HepG2 (cell line): ENCODE data around the gene B4GALT2. TPM values are rescaled to one million over a fixed set of nuclear protein-coding genes. Genes with fewer than 3 reads are reported as not detected.
A peak's percentile ranks its signal among the peaks of the same experiment; 100 is the strongest.

ENCODE experiments used
- ATAC-seq: fragments of 200-7000 bp; cut with Tn5 transposase; 3 replicates; pipeline ENCODE4 v1.9.1; 2020; ENCODE audit warnings: mild to moderate bottlenecking, moderate library complexity
- BruUV-seq: library from RNA; stranded (reverse); fragments of 400-500 nt; replicated peaks from 2 replicates; lab custom pipeline; 2021; lab: Mats Ljungman, UMichigan
- CTCF ChIA-PET: fragments of 300-600 bp; formaldehyde crosslinking; extraction: SDS; loops from one replicate; lab custom pipeline; 2021; ENCODE audit warnings: low total read pairs, inconsistent platforms, low intra/inter-chr PET ratio; lab: Yijun Ruan, JAX
- POLR2A ChIA-PET: fragments of 350-600 bp; sonication (Branson Sonifier 250); formaldehyde crosslinking; loops from one replicate; lab custom pipeline; 2020; ENCODE audit warnings: antibody characterized with exemption, inconsistent platforms; lab: Yijun Ruan, JAX
- DNase-seq: peaks from one replicate; pipeline ENCODE4 v3.0.0-alpha.2; 2015; ENCODE audit warnings: low spot score
- FAIRE-seq: peaks from 3 replicates; lab custom pipeline; 2011; peaks lifted over from hg19 to GRCh38; lab: Jason Lieb, UNC
- H2AFZ ChIP-seq: one replicate; pipeline ENCODE4 v1.6.1; 2011; ENCODE audit warnings: low read length, inconsistent platforms
- H3K27ac ChIP-seq: fragments of 300-600 bp; 3 replicates; pipeline ENCODE4 v1.8.0; 2011; ENCODE audit warnings: mixed run types, mild to moderate bottlenecking, mixed read lengths, low read length, inconsistent platforms; ENCODE audit not compliant: insufficient read depth; ENCODE audit errors: extremely low read length
- H3K27me3 ChIP-seq, 2 experiments: fragments of 200-600 bp in 1 of 2; 2 replicates in 1 of 2; 3 replicates in 1 of 2; pipeline versions ENCODE4 v1.6.0 to v1.8.0; 2011; ENCODE audit warnings: low read length in 2 of 2, mild to moderate bottlenecking in 2 of 2, moderate library complexity in 2 of 2, inconsistent platforms in 1 of 2; ENCODE audit not compliant: insufficient read depth in 2 of 2, control insufficient read depth in 1 of 2
- H3K36me3 ChIP-seq, 2 experiments: fragments of 200-600 bp in 1 of 2; replicated peaks in 1 of 2; 2 replicates in 1 of 2; 3 replicates in 1 of 2; pipeline versions ENCODE4 v1.5.1 to v1.8.0; 2011; ENCODE audit warnings: low read length in 2 of 2, inconsistent platforms in 1 of 2; ENCODE audit not compliant: insufficient read depth in 2 of 2, control insufficient read depth in 1 of 2
- H3K4me1 ChIP-seq: 2 replicates; pipeline ENCODE4 v1.5.1; 2012; ENCODE audit warnings: low read length, inconsistent platforms; ENCODE audit not compliant: insufficient read depth
- H3K4me2 ChIP-seq: 2 replicates; pipeline ENCODE4 v1.6.0; 2011; ENCODE audit warnings: low read depth, low read length, inconsistent platforms
- H3K4me3 ChIP-seq, 3 experiments: fragments of 200-600 bp in 1 of 3; sonication (generic), shearing (Covaris generic) in 1 of 3; replicated peaks in 1 of 3; 2 replicates each; pipeline ENCODE4 v1.5.1; 2011 to 2016; ENCODE audit warnings: low read length in 3 of 3, inconsistent platforms in 2 of 3, low read depth in 2 of 3, mild to moderate bottlenecking in 2 of 3, control low read depth in 1 of 3, mixed read lengths in 1 of 3; ENCODE audit not compliant: insufficient read depth in 1 of 3
- H3K79me2 ChIP-seq: one replicate; pipeline ENCODE4 v1.6.1; 2011; ENCODE audit warnings: low read length, inconsistent platforms; ENCODE audit not compliant: insufficient read depth
- H3K9ac ChIP-seq: 2 replicates; pipeline ENCODE4 v1.6.0; 2011; ENCODE audit warnings: mild to moderate bottlenecking, low read depth, low read length, inconsistent platforms; ENCODE audit not compliant: insufficient read depth
- H3K9me3 ChIP-seq: 2 replicates; pipeline ENCODE4 v1.5.1; 2012; ENCODE audit warnings: mild to moderate bottlenecking, low read length
- H4K20me1 ChIP-seq: 2 replicates; pipeline ENCODE4 v1.6.0; 2011; ENCODE audit warnings: inconsistent platforms, mild to moderate bottlenecking, low read length, moderate library complexity; ENCODE audit not compliant: insufficient read depth
- HES4 ChIP-seq: sonication (generic); formaldehyde crosslinking; IDR thresholded peaks from 2 replicates; pipeline ENCODE4 v1.9.0; 2021; ENCODE audit warnings: mild to moderate bottlenecking, missing genetic modification reagents, borderline replicate concordance
- HIC2 ChIP-seq: sonication (generic); formaldehyde crosslinking; IDR thresholded peaks from 2 replicates; pipeline ENCODE4 v1.9.0; 2022; ENCODE audit warnings: low read depth, missing genetic modification reagents
- SRSF4 ChIP-seq: fragments of 200-400 bp; formaldehyde crosslinking; IDR thresholded peaks from one replicate; pipeline ENCODE4 v1.6.1; 2018; ENCODE audit warnings: mild to moderate bottlenecking, low read depth, low read length, moderate library complexity; ENCODE audit not compliant: poor library complexity, severe bottlenecking
- ZNF253 ChIP-seq: sonication (generic); formaldehyde crosslinking; IDR thresholded peaks from 2 replicates; pipeline ENCODE4 v1.8.0; 2022; ENCODE audit warnings: mild to moderate bottlenecking, missing genetic modification reagents, borderline replicate concordance
- ZNF496 ChIP-seq: sonication (generic); formaldehyde crosslinking; IDR thresholded peaks from 2 replicates; pipeline ENCODE4 v1.8.1; 2023; ENCODE audit warnings: mild to moderate bottlenecking, moderate library complexity, missing genetic modification reagents; ENCODE audit not compliant: insufficient replicate concordance
- ZNF83 ChIP-seq: sonication (generic); formaldehyde crosslinking; IDR thresholded peaks from 2 replicates; pipeline ENCODE4 v1.4.0; 2020; ENCODE audit warnings: missing genetic modification reagents, mild to moderate bottlenecking, borderline replicate concordance
- WGBS: methylation state at CpG from one replicate; pipeline ENCODE4 v1.1.6; 2017; ENCODE audit warnings: low lambda C conversion rate; 5-methylcytosine and 5-hydroxymethylcytosine counted together
- in situ Hi-C: cut with HindIII; loops from 2 replicates; pipeline ENCODE4 v1.10.0; 2017; ENCODE audit warnings: low pct_unique_long_range_greater_than_20kb; ENCODE audit not compliant: extremely low pct_ligation_motif_present
- intact Hi-C: fragments of 100-400 bp; cut with micrococcal nuclease; formaldehyde crosslinking; loops from one replicate; pipeline ENCODE4 v1.10.0; 2022; ENCODE audit not compliant: unreplicated experiment
- polyA plus RNA-seq, 8 experiments: library from polyadenylated mRNA; depleted of rRNA in 3 of 8; stranded (reverse) in 7 of 8; unstranded in 1 of 8; fragments of >200 nt; fragmentation: Illumina TruSeq in 4 of 8; extraction: Trizol in 4 of 8; gene quantifications; 2 replicates each; pipeline versions ENCODE4 v1.2.1 to v1.2.3, GENCODE V29; 2011 to 2016; ENCODE audit warnings: low read depth in 4 of 8, missing spikeins in 1 of 8, mixed read lengths in 1 of 8; ENCODE audit not compliant: insufficient read depth in 1 of 8
- total RNA-seq, 5 experiments: library from RNA; depleted of rRNA; stranded (reverse); fragments of >200 nt; fragmentation: Illumina TruSeq; extraction: Trizol; gene quantifications; 2 replicates each; pipeline ENCODE4 v1.2.3, GENCODE V29; 2016; ENCODE audit warnings: low read depth in 1 of 5
- TF ChIP-seq, protein P1 (sequence below): IDR thresholded peaks from 2 replicates; pipeline ENCODE4 v1.6.1; 2016; ENCODE audit warnings: missing biosample characterization, missing genetic modification reagents, low read depth

The B4GALT2 gene
- total and polyA plus RNA-seq, 2 of the 13 experiments (the other 11 are each of a cell fraction or from before 2014, with no cell fraction given) = 41.9 to 78.0 TPM

GRCh38 chr1:43970911-43971310 lies 8.1 kb upstream of the B4GALT2 start:
- Histone ChIP-seq H3K27me3 (no peaks in the 10 kb centered on the region), H4K20me1 (no peaks in the 10 kb centered on the region), H3K9me3 (no peaks in the 10 kb centered on the region), H3K27ac (no peak overlapping the region), H3K9ac (peak overlapping the region; percentile 76), H3K36me3 (peaks cover 0 to 1% of the 10 kb centered on the region in 2 experiments; a peak in 1 of 5 replicates), H2AFZ (no peak overlapping the region), H3K4me3 (peak overlapping the region; percentile 80 to 94 (median 91)), H3K4me2 (peak overlapping the region; percentile 75), H3K79me2 (peaks cover 19% of the 10 kb centered on the region), H3K4me1 (peaks cover 26% of the 10 kb centered on the region)
- BruUV-seq = no TSS peak
- ChIA-PET CTCF (no interaction called here), POLR2A (interaction anchor here (1.4 to 1.9 kb wide), 5 partner anchors 7 to 34 kb away, joined by 3 to 10 read pairs (median 7); partner anchors contain the start of genes B4GALT2 and IPO13)
- FAIRE-seq (no peak), DNase-seq (no peak), ATAC-seq (no peak)
- WGBS = 57% methylated on average over 9 of the region's 9 CpGs
- TF ChIP-seq ZNF83 (CRISPR knock-in tag) (no peak), HES4 (CRISPR knock-in tag) (no peak), ZNF253 (CRISPR knock-in tag) (no peak), SRSF4 (no peak), ZNF496 (no peak), HIC2 (no peak)
- TF ChIP-seq, protein P1, sequence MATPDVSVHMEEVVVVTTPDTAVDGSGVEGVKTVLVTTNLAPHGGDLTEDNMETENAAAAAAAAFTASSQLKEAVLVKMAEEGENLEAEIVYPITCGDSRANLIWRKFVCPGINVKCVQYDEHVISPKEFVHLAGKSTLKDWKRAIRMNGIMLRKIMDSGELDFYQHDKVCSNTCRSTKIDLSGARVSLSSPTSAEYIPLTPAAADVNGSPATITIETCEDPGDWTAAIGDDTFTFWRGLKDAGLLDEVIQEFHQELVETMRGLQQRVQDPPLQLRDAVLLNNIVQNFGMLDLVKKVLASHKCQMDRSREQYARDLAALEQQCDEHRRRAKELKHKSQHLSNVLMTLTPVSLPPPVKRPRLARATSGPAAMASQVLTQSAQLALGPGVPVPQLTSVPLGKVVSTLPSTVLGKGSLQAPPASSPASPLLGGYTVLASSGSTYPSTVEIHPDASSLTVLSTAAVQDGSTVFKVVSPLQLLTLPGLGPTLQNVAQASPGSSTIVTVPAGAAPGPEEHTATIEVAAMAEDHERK (CRISPR knock-in tag) = no peak
- intact Hi-C loops = no loop called here
- in situ Hi-C loops = no loop called here
